ENCODE measurements around the gene CPPED1. TPM values are rescaled to one million over a fixed set of nuclear protein-coding genes. Genes with fewer than 3 reads are reported as not detected.

Gene CPPED1
- total and polyA plus RNA-seq, 4 donors: 10.4 to 29.1 (median 23.0) TPM

GRCh38 chr16:12674071-12674470, 129.6 kb downstream of the CPPED1 start:
- Histone ChIP-seq H3K36me3 (ENCODE audit: control insufficient read depth in 4 of 4, insufficient read depth in 3 of 4, low read depth in 1 of 4, low read length in 3 of 4) (peaks cover 0 to 5% (median 2%) of the 10 kb centered on the region in 4 donors), H3K9me3 (ENCODE audit: control insufficient read depth in 4 of 4, low read length in 3 of 4) (peaks cover 0 to 2% (median under 1%) of the 10 kb centered on the region in 4 donors), H3K27me3 (ENCODE audit: control insufficient read depth in 4 of 4, insufficient read depth in 4 of 4, low read length in 3 of 4) (no peaks in the 10 kb centered on the region), H3K4me1 (ENCODE audit: control insufficient read depth in 4 of 4, insufficient read depth in 4 of 4, low read length in 3 of 4) (no peaks in the 10 kb centered on the region), H3K4me3 (ENCODE audit: low read depth in 1 of 3, low read length in 3 of 3) (no peak overlapping the region), H3K27ac (ENCODE audit: low read depth in 1 of 2, low read length in 2 of 2) (no peak overlapping the region), H3K9ac (ENCODE audit: low read depth in 1 of 2, low read length in 2 of 2) (no peak overlapping the region)
- DNase-seq (ENCODE audit: low spot score): no peak
- 91% methylated on average over 6 of the region's 6 CpGs for WGBS
- TF ChIP-seq ATF3 (IDR thresholded peaks at IDR 0.05) (no peak), SP1 (IDR thresholded peaks at IDR 0.05) (no peak), GABPA (IDR thresholded peaks at IDR 0.05 in 1 of 2, conservative IDR thresholded peaks at IDR 0.05 in 1 of 2) (no peak)

GRCh38 chr16:12673466-12673865, 130.2 kb downstream of the CPPED1 start:
- Histone ChIP-seq H3K4me1 (ENCODE audit: control insufficient read depth in 4 of 4, insufficient read depth in 4 of 4, low read length in 3 of 4) (no peaks in the 10 kb centered on the region), H3K9ac (ENCODE audit: low read depth in 1 of 2, low read length in 2 of 2) (no peak overlapping the region), H3K4me3 (ENCODE audit: low read depth in 1 of 3, low read length in 3 of 3) (no peak overlapping the region), H3K9me3 (ENCODE audit: control insufficient read depth in 4 of 4, low read length in 3 of 4) (peaks cover 0 to 8% (median 2%) of the 10 kb centered on the region in 4 donors), H3K27me3 (ENCODE audit: control insufficient read depth in 4 of 4, insufficient read depth in 4 of 4, low read length in 3 of 4) (no peaks in the 10 kb centered on the region), H3K36me3 (ENCODE audit: control insufficient read depth in 4 of 4, insufficient read depth in 3 of 4, low read depth in 1 of 4, low read length in 3 of 4) (peaks cover 0 to 5% (median 2%) of the 10 kb centered on the region in 4 donors), H3K27ac (ENCODE audit: low read depth in 1 of 2, low read length in 2 of 2) (no peak overlapping the region)
- TF ChIP-seq GABPA (IDR thresholded peaks at IDR 0.05 in 1 of 2, conservative IDR thresholded peaks at IDR 0.05 in 1 of 2): no peak
- no peak for TF ChIP-seq SP1 (IDR thresholded peaks at IDR 0.05)
- no peak for TF ChIP-seq REST (IDR thresholded peaks at IDR 0.05)
- TF ChIP-seq FOXA2 (IDR thresholded peaks at IDR 0.05): no peak
- no peak for TF ChIP-seq RAD21 (IDR thresholded peaks at IDR 0.05)
- TF ChIP-seq TAF1 (conservative IDR thresholded peaks at IDR 0.05): no peak
- TF ChIP-seq RXRA (IDR thresholded peaks at IDR 0.05): no peak
- no peak for TF ChIP-seq JUND (IDR thresholded peaks at IDR 0.05)
- no peak for DNase-seq (ENCODE audit: low spot score)
- 89% methylated on average over 10 of the region's 10 CpGs for WGBS

GRCh38 chr16:12672986-12673385, 130.7 kb downstream of the CPPED1 start:
- TF ChIP-seq ATF3 (IDR thresholded peaks at IDR 0.05) (no peak), HNF4G (IDR thresholded peaks at IDR 0.05) (no peak), RAD21 (IDR thresholded peaks at IDR 0.05) (no peak), TAF1 (conservative IDR thresholded peaks at IDR 0.05) (no peak), FOXA1 (IDR thresholded peaks at IDR 0.05) (no peak), MAX (IDR thresholded peaks at IDR 0.05) (no peak), ZBTB33 (IDR thresholded peaks at IDR 0.05) (no peak), FOXA2 (IDR thresholded peaks at IDR 0.05) (no peak), CTCF (IDR thresholded peaks at IDR 0.05; ENCODE audit: low read depth, low read length, missing input control) (no peak), SP1 (IDR thresholded peaks at IDR 0.05) (no peak), GABPA (IDR thresholded peaks at IDR 0.05 in 1 of 2, conservative IDR thresholded peaks at IDR 0.05 in 1 of 2) (no peak), NR2F2 (IDR thresholded peaks at IDR 0.05) (no peak), JUND (IDR thresholded peaks at IDR 0.05) (no peak)
- 96% methylated on average over 8 of the region's 8 CpGs for WGBS
- H3K4me3 ChIP-seq (ENCODE audit: low read depth in 1 of 3, low read length in 3 of 3): no peak overlapping the region
- no peak overlapping the region for H3K9ac ChIP-seq (ENCODE audit: low read depth in 1 of 2, low read length in 2 of 2)
- H3K36me3 ChIP-seq (ENCODE audit: control insufficient read depth in 4 of 4, insufficient read depth in 3 of 4, low read depth in 1 of 4, low read length in 3 of 4): peaks cover 0 to 5% (median 2%) of the 10 kb centered on the region in 4 donors
- DNase-seq (ENCODE audit: low spot score): no peak
- H3K27ac ChIP-seq (ENCODE audit: low read depth in 1 of 2, low read length in 2 of 2): no peak overlapping the region
- H3K4me1 ChIP-seq (ENCODE audit: control insufficient read depth in 4 of 4, insufficient read depth in 4 of 4, low read length in 3 of 4): no peaks in the 10 kb centered on the region
- H3K9me3 ChIP-seq (ENCODE audit: control insufficient read depth in 4 of 4, low read length in 3 of 4): peaks cover 0 to 9% (median 2%) of the 10 kb centered on the region in 4 donors
- no peaks in the 10 kb centered on the region for H3K27me3 ChIP-seq (ENCODE audit: control insufficient read depth in 4 of 4, insufficient read depth in 4 of 4, low read length in 3 of 4)
